ENCODE measurements around the gene DGKI. TPM values are rescaled to one million over a fixed set of nuclear protein-coding genes. Genes with fewer than 3 reads are reported as not detected.
"Not testable (repeated sequence)": the region's sequence is repeated elsewhere in the genome, so short reads cannot be mapped to it uniquely, and the experiment has no call there.

The DGKI gene
- polyA plus RNA-seq, 4 donors: 1.5 to 2.0 (median 1.7) TPM

DNA sequence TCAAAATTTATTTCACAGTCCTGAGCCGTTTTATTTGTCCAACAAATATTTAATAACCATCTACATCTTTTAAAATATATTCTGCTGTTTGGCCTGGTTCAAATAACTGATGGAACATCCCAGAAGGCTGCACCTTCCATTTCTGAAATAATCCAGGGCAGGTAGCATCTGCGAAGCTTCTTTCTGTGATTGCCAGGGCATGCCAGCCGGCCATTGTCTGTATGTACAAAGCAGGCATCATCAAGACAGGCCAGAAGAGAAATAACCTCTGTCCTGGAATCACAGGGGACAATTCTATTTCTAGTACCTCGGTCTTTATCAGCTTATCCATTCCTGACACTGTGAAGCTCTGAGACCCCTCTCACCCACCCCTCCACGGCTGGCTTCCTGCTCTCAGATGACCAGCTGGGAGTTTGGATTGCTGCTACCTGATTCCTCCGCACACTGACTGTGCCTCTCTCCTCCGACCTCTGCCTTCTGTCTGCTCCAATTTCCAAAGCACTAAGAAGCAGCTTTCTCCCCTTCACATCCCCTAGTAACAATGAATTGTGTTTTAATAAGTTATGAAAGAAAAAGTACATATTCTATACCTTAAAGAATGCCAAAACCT lies 8.0 kb downstream of the DGKI start:
- DNase-seq (ENCODE audit: low read depth in 4 of 4, low spot score in 2 of 4): no peak

DNA sequence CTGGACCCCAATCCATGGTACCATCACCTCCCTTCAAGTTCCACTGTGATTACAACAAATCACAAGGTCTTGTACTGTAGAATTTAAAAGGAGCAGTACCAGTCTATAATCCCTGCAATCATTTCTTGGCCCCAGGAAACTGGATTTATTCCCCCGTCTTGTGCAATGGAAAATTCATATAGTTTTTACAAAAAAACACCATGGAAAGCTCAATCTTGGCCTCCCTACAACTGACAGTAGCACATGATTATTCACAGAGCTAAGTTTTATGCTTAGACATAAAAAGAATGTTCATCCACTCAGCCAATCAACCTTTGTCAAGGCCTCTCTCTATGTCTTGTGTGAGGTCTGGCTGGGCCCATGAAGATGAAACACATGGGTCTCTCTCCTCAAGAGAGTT lies 10.2 kb downstream of the DGKI start:
- no peak for DNase-seq (ENCODE audit: low read depth in 4 of 4, low spot score in 2 of 4)

DNA sequence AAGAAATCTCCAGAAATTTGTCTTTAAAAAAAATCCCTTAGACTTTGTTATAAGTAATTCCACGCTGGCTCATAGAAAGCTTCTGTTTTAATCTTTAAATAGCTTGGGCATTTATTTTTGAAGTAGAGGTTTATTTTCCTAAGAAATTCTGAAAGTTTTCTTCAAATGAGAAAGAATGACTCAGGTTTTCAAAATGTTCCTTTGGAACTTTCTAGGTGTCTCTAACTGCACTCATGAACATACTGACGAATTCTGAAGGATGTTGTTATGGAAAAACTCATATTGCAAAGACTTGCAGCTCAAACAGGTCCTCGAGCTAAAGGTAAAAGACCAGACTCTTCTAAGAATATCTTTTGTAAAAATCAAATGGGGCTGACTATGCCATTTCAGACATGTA lies 10.7 kb downstream of the DGKI start:
- DNase-seq (ENCODE audit: low read depth in 4 of 4, low spot score in 2 of 4): no peak

DNA sequence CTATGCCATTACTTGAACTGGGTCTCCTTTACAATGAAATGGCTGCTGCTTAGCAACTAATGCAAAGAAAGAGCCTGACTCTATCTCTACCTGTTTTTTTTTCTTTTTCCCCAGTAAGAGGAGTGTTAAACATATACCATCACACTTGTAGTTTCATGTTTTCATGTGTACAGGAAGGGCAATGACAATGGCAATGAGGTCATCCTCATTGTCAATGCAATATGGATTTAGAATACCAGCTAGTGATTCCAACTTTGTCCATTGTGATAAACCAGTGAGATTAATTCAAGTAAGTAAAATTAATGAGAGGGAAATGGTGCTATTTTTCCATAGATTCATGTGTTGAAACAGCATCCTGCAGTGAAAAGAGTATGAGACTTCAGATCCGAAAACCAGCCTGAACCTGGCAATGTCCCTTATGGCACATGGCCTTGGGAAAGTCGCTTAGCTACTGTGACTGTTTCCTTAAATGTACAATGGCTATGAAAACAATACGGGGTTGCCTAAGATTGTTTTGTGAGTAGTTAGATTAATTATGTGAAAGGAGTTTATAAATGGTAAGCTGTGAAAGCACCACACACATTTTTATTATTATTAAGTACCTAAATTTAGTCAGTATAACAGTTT lies 11.2 kb downstream of the DGKI start:
- DNase-seq (ENCODE audit: low read depth in 4 of 4, low spot score in 2 of 4): no peak

DNA sequence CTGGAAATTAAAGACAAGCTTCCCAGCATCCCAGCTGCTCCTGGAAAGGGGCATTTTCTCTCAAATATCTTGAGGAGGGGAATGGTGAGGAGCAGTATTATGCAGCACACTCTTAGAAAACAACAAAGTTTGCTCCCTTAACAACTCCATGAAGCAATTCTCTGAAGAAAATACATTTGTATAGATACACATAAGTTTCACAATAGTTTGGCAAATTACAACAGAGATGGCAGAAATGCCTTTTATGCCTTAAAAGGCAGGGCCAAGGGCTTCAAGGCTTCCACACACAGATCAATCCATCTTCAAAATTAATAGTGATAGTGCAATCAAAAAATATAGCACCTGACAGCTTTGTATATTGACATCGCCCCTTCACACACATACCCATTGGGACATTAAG lies 12.2 kb downstream of the DGKI start:
- DNase-seq (ENCODE audit: low read depth in 4 of 4, low spot score in 2 of 4): no peak

DNA sequence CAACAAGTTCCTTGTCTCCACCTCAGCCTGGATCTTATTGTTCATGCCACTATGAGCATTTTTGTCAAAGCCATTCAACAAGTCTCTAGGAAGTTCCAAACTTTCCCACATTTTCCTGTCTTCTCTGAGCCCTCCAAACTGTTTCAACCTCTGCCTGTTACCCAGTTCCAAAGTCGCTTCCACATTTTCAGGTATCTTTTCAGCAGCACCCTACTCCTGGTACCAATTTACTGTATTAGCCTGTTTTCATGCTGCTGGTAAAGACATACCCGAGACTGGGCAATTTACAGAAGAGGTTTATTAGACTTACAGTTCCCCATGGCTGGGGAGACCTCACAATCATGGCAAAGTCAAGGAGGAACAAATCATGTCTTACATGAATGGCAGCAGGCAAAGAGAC lies 13.8 kb downstream of the DGKI start:
- DNase-seq (ENCODE audit: low read depth in 4 of 4, low spot score in 2 of 4): not testable (repeated sequence)

DNA sequence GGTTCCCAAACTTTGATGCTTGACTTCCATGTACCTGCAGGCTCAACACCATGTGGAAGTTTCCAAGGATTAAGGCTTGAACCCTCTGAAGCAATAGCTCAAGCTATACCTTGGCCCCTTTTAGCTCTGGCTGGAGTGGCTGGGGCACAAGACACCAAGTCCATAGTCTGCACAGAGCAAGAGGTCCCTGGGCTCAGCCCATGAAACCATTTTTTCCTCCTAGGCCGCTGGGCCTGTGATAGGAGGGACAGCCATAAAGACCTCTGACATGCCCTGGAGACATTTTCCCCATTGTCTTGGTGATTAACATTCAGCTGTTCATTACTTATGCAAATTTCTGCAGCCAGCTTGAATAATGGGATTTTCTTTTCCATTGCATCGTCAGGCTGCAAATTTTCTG lies 14.4 kb downstream of the DGKI start:
- no peak for DNase-seq (ENCODE audit: low read depth in 4 of 4, low spot score in 2 of 4)

DNA sequence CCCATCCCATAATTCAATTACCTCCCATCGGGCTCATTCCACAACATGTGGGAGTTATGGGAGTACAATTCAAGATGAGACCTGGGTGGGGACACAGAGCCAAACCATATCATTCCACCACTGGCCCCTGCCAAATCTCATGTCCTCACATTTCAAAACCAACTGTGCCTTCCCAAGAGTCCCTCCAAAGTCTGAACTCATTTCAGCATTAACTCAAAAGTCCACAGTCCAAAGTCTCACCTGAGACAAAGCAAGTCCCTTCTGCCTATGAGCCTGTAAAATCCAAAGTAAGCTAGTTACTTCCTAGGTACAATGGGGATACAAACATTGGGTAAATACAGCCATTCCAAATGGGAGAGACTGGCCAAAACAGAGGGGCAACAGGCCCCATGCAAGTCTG lies 15.2 kb downstream of the DGKI start:
- not testable (repeated sequence) for DNase-seq (ENCODE audit: low read depth in 4 of 4, low spot score in 2 of 4)

DNA sequence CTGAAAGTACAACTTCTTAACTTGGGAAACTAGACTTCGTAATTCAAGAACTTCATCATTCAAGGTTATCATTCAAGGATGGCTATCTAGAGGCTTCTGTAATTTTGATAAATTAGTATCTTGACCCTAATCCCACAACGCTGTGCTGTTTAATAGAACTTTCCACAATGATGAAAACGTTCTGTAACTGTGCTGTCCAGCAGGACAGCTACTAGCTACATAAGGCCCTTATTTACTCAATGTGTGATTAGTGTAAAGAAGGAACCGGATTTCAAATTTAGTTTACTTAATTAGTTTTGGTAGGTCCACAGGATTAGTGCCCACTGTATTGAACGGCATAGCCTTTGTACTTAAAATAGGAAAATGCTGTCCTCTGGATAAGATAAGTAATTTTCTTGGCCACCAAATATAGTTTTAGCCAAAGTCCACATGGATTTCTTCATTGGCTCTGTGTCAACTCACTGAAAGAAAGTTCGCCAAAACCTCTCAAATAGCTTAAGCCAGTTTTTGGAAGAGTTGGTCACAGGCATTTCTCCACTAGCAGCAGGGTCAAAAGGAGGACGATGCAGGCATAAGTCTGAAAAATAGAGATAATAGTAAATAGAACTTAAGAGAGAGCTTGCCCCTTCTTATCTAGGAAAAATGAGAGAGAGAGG lies 17.3 kb downstream of the DGKI start:
- no peak for DNase-seq (ENCODE audit: low read depth in 4 of 4, low spot score in 2 of 4)

DNA sequence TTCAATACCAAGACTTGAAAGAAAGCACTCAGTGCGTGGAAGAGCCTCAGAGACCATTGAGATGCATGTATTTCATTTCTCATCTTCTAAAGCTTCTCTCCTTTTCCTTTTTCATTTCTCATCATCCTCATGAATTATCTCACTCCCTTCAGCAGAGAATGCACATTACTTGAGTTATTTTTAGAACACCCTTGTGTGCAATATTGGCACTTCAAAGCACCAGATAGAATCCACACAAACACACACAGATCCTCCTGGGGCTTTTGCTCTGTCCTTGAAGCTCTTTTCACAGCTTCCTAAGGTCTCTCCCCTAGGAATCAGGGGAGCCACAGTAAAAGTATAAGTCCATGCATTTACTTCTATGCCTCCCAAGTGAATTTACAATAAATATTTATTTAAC lies 18.3 kb downstream of the DGKI start:
- DNase-seq (ENCODE audit: low read depth in 4 of 4, low spot score in 2 of 4): no peak

DNA sequence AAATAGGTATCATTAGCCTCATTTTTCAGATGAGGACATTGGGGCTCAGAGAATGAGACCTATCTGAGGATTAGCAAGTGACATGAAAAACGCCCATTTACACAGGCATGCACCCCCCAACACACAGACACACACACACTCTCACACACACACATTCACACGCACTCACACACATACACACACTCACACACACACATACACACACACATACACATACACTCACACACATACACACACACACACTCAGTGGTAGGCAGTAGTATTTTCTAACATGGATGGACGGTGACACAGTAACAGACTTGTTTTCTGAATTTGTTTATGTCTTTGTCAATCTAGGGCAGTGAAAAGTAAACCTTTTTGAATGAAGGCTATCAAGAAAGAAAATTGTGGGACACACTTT lies 21.3 kb downstream of the DGKI start:
- no peak for DNase-seq (ENCODE audit: low read depth in 4 of 4, low spot score in 2 of 4)

DNA sequence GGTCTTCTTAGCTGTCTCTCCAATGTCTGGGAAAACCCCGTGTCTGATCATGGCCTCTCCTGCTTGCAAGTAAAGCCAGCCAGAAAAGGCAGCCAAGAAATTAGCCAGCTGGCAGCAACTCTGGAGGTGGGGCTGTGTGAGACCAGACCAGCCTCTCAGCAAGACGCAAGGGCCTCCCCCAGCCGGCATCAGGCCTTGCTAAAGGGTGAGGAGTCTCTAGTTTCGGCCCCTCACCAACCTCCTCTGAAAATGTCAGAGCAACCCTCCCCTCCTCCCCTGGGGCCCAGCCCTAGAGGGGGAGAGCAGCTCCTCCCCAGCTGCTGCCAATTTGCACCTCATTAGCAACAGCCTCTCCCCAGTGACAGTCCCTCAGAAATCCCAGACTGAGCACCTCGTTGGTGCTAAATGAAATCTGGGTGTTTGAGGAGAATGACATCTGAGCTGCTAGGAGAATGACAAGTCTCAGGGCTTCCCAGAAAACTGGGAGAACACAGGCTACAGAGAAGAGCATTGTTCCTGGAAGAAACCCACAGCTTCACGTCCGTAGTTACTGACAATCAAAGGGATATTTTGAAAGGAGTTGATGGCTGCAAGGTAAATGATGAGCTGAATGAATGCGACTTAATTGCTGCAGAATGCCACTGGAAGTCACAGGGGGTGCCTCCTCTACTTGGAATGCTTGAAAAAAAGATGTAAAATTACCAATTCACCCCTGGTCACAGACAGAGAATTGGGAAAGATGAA lies 25.9 kb downstream of the DGKI start:
- peak in 1 of 4 donors; percentile 10 for DNase-seq (ENCODE audit: low read depth in 4 of 4, low spot score in 2 of 4)

DNA sequence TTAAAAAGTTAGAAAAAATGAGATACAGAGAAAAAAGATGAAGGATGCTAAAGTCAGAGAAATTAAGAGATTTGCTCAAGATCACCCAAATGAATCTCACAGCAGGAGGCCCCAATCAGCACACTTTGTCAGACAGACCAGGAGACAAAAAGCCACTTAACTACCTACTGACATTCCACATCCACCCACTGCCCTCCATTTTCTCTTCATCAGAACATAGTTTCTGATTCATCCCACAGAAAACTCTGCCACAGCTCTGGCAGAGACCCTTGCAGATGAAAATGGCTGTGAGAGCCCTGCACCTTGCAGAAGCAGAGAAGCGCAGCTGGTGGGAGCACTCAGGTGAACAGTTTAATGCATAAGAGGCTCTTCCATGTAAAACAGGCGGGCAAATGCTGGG lies 26.6 kb downstream of the DGKI start:
- DNase-seq (ENCODE audit: low read depth in 4 of 4, low spot score in 2 of 4): no peak

DNA sequence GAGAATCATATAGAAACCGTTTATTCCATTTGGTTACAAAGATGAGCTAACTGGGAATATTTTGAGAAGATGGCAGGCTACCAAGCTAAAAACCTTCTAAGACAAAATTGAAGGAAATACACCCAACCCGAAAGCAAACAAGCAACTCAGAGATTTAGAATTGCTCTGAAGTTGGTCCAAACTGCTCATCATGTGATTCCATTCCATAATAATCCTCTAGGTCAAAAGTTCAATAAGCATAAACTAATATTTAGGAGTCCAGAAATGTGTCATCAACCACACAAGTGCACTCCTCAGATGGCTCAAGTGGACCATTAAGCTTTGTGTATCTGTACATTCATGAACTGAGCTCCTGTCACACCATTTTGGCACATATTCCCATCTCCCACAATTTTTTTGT lies 28.7 kb downstream of the DGKI start:
- DNase-seq (ENCODE audit: low read depth in 4 of 4, low spot score in 2 of 4): no peak

DNA sequence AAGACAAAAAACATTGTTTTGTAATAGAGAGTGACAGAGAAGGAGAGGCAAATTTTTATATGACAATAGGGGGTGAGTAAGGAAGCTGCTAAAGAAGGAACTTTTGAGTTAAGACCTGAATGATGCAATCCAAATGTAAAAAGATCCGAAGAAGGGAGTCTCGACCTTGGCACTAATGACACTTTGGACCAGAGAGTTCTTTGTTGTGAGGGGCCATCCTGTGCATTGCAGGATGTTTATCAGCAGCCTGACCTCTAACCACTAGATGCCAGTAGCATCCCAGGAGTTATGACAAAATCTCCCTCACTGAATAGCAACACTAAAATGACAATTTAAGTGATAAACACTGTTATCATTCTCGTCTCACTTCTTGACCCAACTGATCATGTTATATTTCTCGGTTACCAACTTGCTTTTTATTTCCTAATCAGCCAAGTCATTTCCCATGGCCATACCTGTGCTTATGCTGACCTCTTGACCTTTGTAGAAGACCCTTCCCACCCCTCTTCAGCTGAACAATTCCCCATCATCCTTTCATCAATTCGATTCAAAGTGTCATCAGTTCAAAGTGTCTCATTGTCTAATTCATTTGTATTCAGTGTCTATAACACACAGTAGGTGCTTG lies 30.0 kb downstream of the DGKI start:
- DNase-seq (ENCODE audit: low read depth in 4 of 4, low spot score in 2 of 4): no peak

DNA sequence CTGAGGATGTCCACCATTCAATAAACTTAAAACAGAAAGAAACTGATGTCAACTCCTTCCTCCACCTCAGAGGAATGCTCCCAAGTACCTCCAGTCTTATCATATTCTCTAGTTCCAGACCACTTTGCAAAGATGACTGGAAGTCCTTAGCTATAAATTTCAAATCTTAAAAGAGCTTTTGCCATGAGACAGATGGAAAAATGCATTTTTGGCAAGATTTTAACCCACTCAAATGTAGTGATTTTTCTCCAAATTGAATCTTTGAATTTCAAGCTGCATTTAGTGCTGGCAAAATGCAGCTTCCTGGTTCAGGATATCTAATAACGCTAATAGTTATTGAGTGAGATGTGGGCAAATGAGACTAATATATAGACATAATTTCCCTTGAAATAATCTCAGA lies 33.2 kb downstream of the DGKI start:
- no peak for DNase-seq (ENCODE audit: low read depth in 4 of 4, low spot score in 2 of 4)

DNA sequence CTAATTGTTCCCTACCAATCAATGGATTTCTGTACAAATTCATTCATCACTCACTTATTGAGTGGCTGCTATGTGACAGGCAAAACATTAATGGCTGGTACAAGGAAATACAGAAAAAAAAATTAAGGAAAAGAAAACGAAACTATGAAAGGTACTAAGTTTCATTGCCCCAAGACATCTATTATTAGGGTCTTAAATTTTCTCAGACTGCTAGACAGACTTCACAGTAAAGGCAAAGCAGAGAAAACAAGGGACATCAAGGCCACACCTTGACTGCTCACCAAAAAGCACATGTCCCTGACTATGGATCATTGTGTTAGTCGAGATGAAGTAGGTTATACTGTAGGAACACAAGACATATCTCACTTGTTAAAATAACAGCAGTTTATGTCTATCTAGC lies 36.5 kb downstream of the DGKI start:
- DNase-seq (ENCODE audit: low read depth in 4 of 4, low spot score in 2 of 4): no peak

DNA sequence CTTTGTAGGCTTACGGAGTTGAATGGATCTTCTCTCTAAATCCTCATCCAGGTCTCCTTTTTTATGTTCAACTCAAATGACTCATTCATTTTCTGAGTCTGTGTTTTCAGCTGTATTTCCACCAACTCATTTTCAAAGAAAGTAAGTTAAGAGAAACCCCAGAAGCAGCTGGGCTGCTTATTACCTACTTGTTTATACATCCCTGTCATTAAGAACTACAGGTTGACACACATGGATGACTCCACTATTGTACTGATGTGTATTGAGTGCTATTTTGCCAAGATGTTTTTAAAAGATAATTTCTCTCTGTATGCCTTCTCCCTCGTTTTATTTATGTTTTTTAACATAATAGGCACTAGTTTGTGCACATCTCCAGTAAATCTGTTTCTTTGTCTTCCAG lies 41.9 kb downstream of the DGKI start:
- DNase-seq (ENCODE audit: low read depth in 4 of 4, low spot score in 2 of 4): no peak

DNA sequence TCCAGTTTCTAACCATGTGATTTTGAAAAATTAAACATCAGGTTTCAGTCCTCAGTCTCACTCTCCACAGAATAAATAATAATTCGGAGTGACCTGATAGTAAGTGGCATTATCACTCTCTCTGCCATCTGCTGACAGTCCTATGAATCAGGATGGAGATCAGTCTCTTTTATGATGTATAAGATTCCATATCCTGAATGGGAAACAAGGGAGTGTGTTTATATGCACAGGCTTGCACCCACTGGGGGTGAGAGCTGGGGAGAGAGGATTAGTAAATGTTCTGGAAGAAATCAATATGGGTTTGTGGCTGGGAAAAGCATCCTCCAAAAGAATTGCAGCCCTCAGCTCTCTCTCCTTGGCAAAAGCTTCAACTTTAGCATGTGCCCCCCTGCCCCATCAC lies 45.3 kb downstream of the DGKI start:
- no peak for DNase-seq (ENCODE audit: low read depth in 4 of 4, low spot score in 2 of 4)

DNA sequence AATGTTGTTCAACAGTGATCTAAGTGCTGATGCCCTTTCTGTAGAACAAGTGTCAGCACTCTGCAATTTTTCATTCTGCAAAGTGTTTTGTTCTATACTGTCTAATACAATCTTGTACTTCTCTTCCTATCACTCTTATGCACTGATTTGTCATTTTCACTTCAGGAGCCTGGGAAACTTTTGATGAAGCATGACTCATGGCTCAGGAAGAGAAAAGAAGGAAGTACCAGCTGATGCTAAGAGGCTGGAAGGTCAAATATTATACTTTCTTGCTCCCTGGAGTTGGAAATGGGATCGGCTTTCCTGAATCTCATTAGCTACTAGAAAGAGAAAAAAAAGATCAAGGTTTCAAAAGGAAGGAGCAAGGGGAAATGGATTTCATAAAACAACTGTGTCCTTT lies 45.8 kb downstream of the DGKI start:
- no peak for DNase-seq (ENCODE audit: low read depth in 4 of 4, low spot score in 2 of 4)

DNA sequence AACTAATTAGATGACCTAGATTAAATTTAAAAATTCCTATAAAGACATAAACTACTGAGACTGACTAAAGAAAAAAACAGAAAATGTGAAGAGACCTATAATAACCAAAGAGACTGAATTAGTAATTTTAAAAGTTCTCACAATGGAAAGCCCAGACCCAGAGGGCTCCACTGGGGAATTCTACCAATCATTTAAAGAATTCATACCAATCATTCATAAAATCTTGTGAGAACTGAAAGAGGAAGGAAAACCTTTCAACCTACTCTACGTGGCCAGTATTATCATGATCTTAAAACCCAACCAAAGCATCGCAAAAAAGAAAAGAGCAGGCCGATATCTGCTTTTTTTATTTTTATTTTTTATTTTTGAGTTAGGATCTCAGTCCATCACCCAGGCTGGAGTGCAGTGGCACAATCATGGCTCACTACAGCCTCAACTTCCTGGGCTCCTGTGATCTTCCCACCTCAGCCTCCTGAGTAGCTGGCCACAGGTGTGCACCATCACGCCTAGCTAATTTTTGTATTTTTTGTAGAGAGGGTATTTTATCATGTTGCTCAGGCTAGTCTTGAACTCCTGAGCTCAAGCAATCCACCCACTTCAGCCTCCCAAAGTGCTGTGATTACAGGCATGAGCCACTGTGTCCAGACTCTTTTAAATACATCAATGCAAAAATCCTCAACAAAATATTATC lies 48.6 kb downstream of the DGKI start:
- DNase-seq (ENCODE audit: low read depth in 4 of 4, low spot score in 2 of 4): no peak
